GM12873 (cell line): ENCODE measurements around the gene CRELD1.
A peak's percentile ranks its signal among the peaks of the same experiment; 100 is the strongest.

ENCODE experiments used
- TF ChIP-seq, protein P1 (sequence below): IDR thresholded peaks from 2 replicates; pipeline ENCODE4 v1.5.1; 2012; ENCODE audit warnings: low read depth, mild to moderate bottlenecking, moderate library complexity, low read length, control low read depth; ENCODE audit not compliant: insufficient read depth; ENCODE audit errors: missing control alignments

CRELD1 gene

DNA sequence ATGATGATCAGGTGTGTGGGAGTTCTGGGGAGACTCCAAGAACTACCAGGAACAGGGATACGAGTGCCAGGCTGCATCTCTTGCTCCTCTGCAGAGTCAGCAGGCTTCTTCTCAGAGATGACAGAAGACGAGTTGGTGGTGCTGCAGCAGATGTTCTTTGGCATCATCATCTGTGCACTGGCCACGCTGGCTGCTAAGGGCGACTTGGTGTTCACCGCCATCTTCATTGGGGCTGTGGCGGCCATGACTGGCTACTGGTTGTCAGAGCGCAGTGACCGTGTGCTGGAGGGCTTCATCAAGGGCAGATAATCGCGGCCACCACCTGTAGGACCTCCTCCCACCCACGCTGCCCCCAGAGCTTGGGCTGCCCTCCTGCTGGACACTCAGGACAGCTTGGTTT lies 10.6 kb downstream of the CRELD1 start:
- TF ChIP-seq, protein P1, sequence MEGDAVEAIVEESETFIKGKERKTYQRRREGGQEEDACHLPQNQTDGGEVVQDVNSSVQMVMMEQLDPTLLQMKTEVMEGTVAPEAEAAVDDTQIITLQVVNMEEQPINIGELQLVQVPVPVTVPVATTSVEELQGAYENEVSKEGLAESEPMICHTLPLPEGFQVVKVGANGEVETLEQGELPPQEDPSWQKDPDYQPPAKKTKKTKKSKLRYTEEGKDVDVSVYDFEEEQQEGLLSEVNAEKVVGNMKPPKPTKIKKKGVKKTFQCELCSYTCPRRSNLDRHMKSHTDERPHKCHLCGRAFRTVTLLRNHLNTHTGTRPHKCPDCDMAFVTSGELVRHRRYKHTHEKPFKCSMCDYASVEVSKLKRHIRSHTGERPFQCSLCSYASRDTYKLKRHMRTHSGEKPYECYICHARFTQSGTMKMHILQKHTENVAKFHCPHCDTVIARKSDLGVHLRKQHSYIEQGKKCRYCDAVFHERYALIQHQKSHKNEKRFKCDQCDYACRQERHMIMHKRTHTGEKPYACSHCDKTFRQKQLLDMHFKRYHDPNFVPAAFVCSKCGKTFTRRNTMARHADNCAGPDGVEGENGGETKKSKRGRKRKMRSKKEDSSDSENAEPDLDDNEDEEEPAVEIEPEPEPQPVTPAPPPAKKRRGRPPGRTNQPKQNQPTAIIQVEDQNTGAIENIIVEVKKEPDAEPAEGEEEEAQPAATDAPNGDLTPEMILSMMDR = no peak

GRCh38 chr3:9945358-9945757 lies 11.7 kb downstream of the CRELD1 start:
- TF ChIP-seq, protein P1 = no peak

GRCh38 chr3:9946112-9947024 lies 12.7 kb downstream of the CRELD1 start:
- TF ChIP-seq, protein P1 = peak; percentile 26

- TF ChIP-seq, protein P1 = no peak
These were observed 13.7 kb downstream of the CRELD1 start for GRCh38 chr3:9947025-9947995.

- TF ChIP-seq, protein P1 = no peak
These were observed 15.0 kb downstream of the CRELD1 start for GRCh38 chr3:9948586-9948985.

- TF ChIP-seq, protein P1 = no peak
These were observed 15.5 kb downstream of the CRELD1 start for GRCh38 chr3:9949115-9949514.

GRCh38 chr3:9949626-9950025 lies 16.0 kb downstream of the CRELD1 start:
- TF ChIP-seq, protein P1 = no peak
